CD4-positive, alpha-beta T cell (primary cell): ENCODE data around the gene SZT2. TPM values are rescaled to one million over a fixed set of nuclear protein-coding genes. Genes with fewer than 3 reads are reported as not detected.
A peak's percentile ranks its signal among the peaks of the same experiment; 100 is the strongest.
"Not testable (repeated sequence)": the region's sequence is repeated elsewhere in the genome, so short reads cannot be mapped to it uniquely, and the experiment has no call there.

Experiments used
- ATAC-seq: fragments of 200-7000 bp; cut with Tn5 transposase; one replicate; pipeline ENCODE4 v1.10.0; 2022; ENCODE audit warnings: mild to moderate bottlenecking; ENCODE audit not compliant: poor library complexity
- CTCF ChIA-PET: fragments of 350-600 bp; sonication (Branson Sonifier 250); formaldehyde crosslinking; loops from one replicate; lab custom pipeline; 2021; ENCODE audit warnings: antibody characterized with exemption, inconsistent platforms; lab: Charles Lee
- POLR2A ChIA-PET: fragments of 350-600 bp; sonication (Branson Sonifier 250); formaldehyde crosslinking; loops from one replicate; lab custom pipeline; 2021; ENCODE audit warnings: antibody characterized with exemption, inconsistent platforms; lab: Charles Lee
- DNase-seq, 14 experiments: peaks; one replicate each; pipeline ENCODE4 v3.0.0-alpha.2; 2013 to 2020; ENCODE audit warnings: mixed read lengths in 2 of 14
- H3K27ac ChIP-seq, 2 donors: one replicate each; pipeline versions ENCODE4 v1.5.1 to v1.7.0; 2013; ENCODE audit warnings: low read length in 2 of 2, low read depth in 1 of 2, mild to moderate bottlenecking in 1 of 2
- H3K27me3 ChIP-seq, 2 experiments: 1 replicate in 1 of 2; 2 replicates in 1 of 2; pipeline versions ENCODE4 v1.6.1 to v1.7.0; 2013; ENCODE audit warnings: low read length in 2 of 2, control low read depth in 1 of 2, mild to moderate bottlenecking in 1 of 2, moderate library complexity in 1 of 2; ENCODE audit not compliant: insufficient read depth in 2 of 2, control insufficient read depth in 1 of 2
- H3K36me3 ChIP-seq: one replicate; pipeline ENCODE4 v1.6.1; 2013; ENCODE audit warnings: low read length, control low read depth; ENCODE audit not compliant: insufficient read depth
- H3K4me1 ChIP-seq: one replicate; pipeline ENCODE4 v1.6.1; 2013; ENCODE audit warnings: low read length, control low read depth; ENCODE audit not compliant: insufficient read depth
- H3K4me3 ChIP-seq: one replicate; pipeline ENCODE4 v1.5.1; 2013; ENCODE audit warnings: mild to moderate bottlenecking, low read length, moderate library complexity
- H3K9me3 ChIP-seq, 2 experiments: 1 replicate in 1 of 2; 2 replicates in 1 of 2; pipeline versions ENCODE4 v1.6.1 to v1.7.0; 2013; ENCODE audit warnings: low read length in 2 of 2, mild to moderate bottlenecking in 2 of 2, control low read depth in 1 of 2, moderate library complexity in 1 of 2; ENCODE audit not compliant: control insufficient read depth in 1 of 2, insufficient read depth in 1 of 2
- H3K27ac Mint-ChIP-seq: one replicate; pipeline ENCODE4 v1.8.0; 2020; ENCODE audit warnings: mixed read lengths
- H3K27me3 Mint-ChIP-seq: one replicate; pipeline ENCODE4 v1.8.0; 2021; ENCODE audit warnings: mixed read lengths
- H3K36me3 Mint-ChIP-seq: one replicate; pipeline ENCODE4 v1.8.0; 2021; ENCODE audit warnings: low read depth, mixed read lengths
- H3K4me1 Mint-ChIP-seq: one replicate; pipeline ENCODE4 v1.8.0; 2021; ENCODE audit warnings: low read depth, mixed read lengths
- H3K4me3 Mint-ChIP-seq: one replicate; pipeline ENCODE4 v1.8.0; 2020; ENCODE audit warnings: mild to moderate bottlenecking, mixed read lengths
- H3K9me3 Mint-ChIP-seq: one replicate; pipeline ENCODE4 v1.8.0; 2020; ENCODE audit warnings: mixed read lengths
- CTCF ChIP-seq: fragments of 200-600 bp; IDR thresholded peaks from one replicate; pipeline ENCODE4 v1.8.0; 2022; ENCODE audit warnings: antibody characterized with exemption, mild to moderate bottlenecking
- intact Hi-C, 2 experiments: fragments of 100-400 bp; cut with DNase I in 1 of 2; cut with micrococcal nuclease in 1 of 2; formaldehyde crosslinking; loops; one replicate each; pipeline versions ENCODE4 v1.15.1 to v1.9.0; 2023 to 2025; cut with DNase I, micrococcal nuclease
- total RNA-seq, 174 experiments: library from RNA in 2 of 174; stranded (reverse) in 2 of 174; gene quantifications; one replicate each; pipeline ENCODE4 v1.2.3 and lab custom pipeline; 2021 to 2026

SZT2 gene
- total RNA-seq, 2 experiments from 2014 or later: 69.7 to 72.5 TPM

GRCh38 chr1:43455213-43455889 lies 65.7 kb downstream of the SZT2 start:
- H3K4me3 ChIP-seq: no peak overlapping the region
- H3K36me3 ChIP-seq: peaks cover 14% of the 10 kb centered on the region
- DNase-seq: no peak
- Mint-ChIP-seq H3K4me1 (peaks cover 20% of the 10 kb centered on the region), H3K36me3 (peaks cover 25% of the 10 kb centered on the region), H3K27me3 (peaks cover 12% of the 10 kb centered on the region), H3K9me3 (no peaks in the 10 kb centered on the region), H3K27ac (no peak overlapping the region), H3K4me3 (peak overlapping the region; percentile 59)
- no peaks in the 10 kb centered on the region for H3K9me3 ChIP-seq
- H3K27ac ChIP-seq: no peak overlapping the region
- peaks cover 18% of the 10 kb centered on the region for H3K4me1 ChIP-seq
- no peak for ATAC-seq
- peaks cover 0 to 6% of the 10 kb centered on the region in 2 experiments for H3K27me3 ChIP-seq
- intact Hi-C loops: loop anchor here in 1 of 2 experiments (10.0 kb wide), 1 partner anchor 489 kb away; the partner anchor contains the start of gene IPO13
- POLR2A ChIA-PET: interaction anchor here (1.5 to 2.2 kb wide), 3 partner anchors 10 to 195 kb away, joined by 3 to 15 read pairs (median 6); partner anchors contain the start of gene KDM4A
- TF ChIP-seq CTCF: no peak
- CTCF ChIA-PET: no interaction called here

GRCh38 chr1:43458379-43458778 lies 68.7 kb downstream of the SZT2 start:
- CTCF ChIA-PET, H3K27ac ChIP-seq, H3K9me3 Mint-ChIP-seq, POLR2A ChIA-PET, H3K4me3 ChIP-seq, H3K4me3 Mint-ChIP-seq, DNase-seq, H3K36me3 ChIP-seq, H3K27me3 ChIP-seq, H3K9me3 ChIP-seq, ATAC-seq, H3K36me3 Mint-ChIP-seq, H3K27ac Mint-ChIP-seq: not testable (repeated sequence)
- Mint-ChIP-seq H3K27me3 (peaks cover 12% of the 10 kb centered on the region), H3K4me1 (peaks cover 12% of the 10 kb centered on the region)
- H3K4me1 ChIP-seq: peaks cover 11% of the 10 kb centered on the region
- intact Hi-C loops: loop anchor here in 1 of 2 experiments (10.0 kb wide), 1 partner anchor 486 kb away; the partner anchor contains the start of gene IPO13

- peaks cover under 1% of the 10 kb centered on the region for H3K4me1 Mint-ChIP-seq
- Histone ChIP-seq H3K4me3 (no peak overlapping the region), H3K9me3 (no peaks in the 10 kb centered on the region), H3K27me3 (no peaks in the 10 kb centered on the region), H3K27ac (no peak overlapping the region), H3K4me1 (no peaks in the 10 kb centered on the region), H3K36me3 (no peaks in the 10 kb centered on the region)
- POLR2A ChIA-PET: no interaction called here
- no peaks in the 10 kb centered on the region for H3K36me3 Mint-ChIP-seq
- CTCF ChIA-PET: no interaction called here
- no peak for DNase-seq
- no peak for TF ChIP-seq CTCF
- no peak overlapping the region for H3K4me3 Mint-ChIP-seq
- intact Hi-C loops: no loop called here
- no peaks in the 10 kb centered on the region for H3K9me3 Mint-ChIP-seq
- H3K27ac Mint-ChIP-seq: no peak overlapping the region
- no peak for ATAC-seq
- H3K27me3 Mint-ChIP-seq: peaks cover 11% of the 10 kb centered on the region
Observed at GRCh38 chr1:43460988-43461693, 71.4 kb downstream of the SZT2 start.
